SK-N-SH (cell line): ENCODE results near the gene AIPL1. TPM values are rescaled to one million over a fixed set of nuclear protein-coding genes. Genes with fewer than 3 reads are reported as not detected.
A peak's percentile ranks its signal among the peaks of the same experiment; 100 is the strongest.

Experiments
- CTCF ChIA-PET: fragments of 300-600, 350-600 bp; formaldehyde crosslinking; extraction: SDS; loops from one replicate; lab custom pipeline; 2021; lab: Yijun Ruan, JAX
- POLR2A ChIA-PET: fragments of 350-600 bp; sonication (Branson Sonifier 250); formaldehyde crosslinking; extraction: SDS; loops from one replicate; lab custom pipeline; 2020; ENCODE audit warnings: antibody characterized with exemption, inconsistent platforms; lab: Yijun Ruan, JAX
- DNase-seq: peaks from one replicate; pipeline ENCODE4 v3.0.0; 2012
- H2AFZ ChIP-seq: fragments of 200-600 bp; sonication (generic); 2 replicates; pipeline ENCODE4 v1.8.1; 2016; ENCODE audit warnings: antibody characterized with exemption, mild to moderate bottlenecking, low read depth
- H3F3A ChIP-seq: fragments of 200-600 bp; sonication (generic); replicated peaks from 2 replicates; pipeline ENCODE3; 2016; ENCODE audit warnings: antibody characterized with exemption, mild to moderate bottlenecking; ENCODE audit not compliant: insufficient read depth
- H3K27ac ChIP-seq, 2 experiments: fragments of 200-500 bp in 1 of 2; fragments of 200-600 bp in 1 of 2; sonication (Bioruptor generic) in 1 of 2; sonication (generic), shearing (Covaris generic) in 1 of 2; 2 replicates each; pipeline versions ENCODE4 v1.5.1 to v1.6.1; 2014 to 2016; ENCODE audit warnings: low read depth in 2 of 2, inconsistent platforms in 1 of 2, low read length in 1 of 2, mild to moderate bottlenecking in 1 of 2, mixed read lengths in 1 of 2
- H3K27me3 ChIP-seq: fragments of 200-600 bp; sonication (generic), shearing (Covaris generic); 2 replicates; pipeline ENCODE4 v1.6.1; 2016; ENCODE audit warnings: mixed run types; ENCODE audit not compliant: insufficient read depth
- H3K36me3 ChIP-seq, 2 experiments: fragments of 200-500 bp in 1 of 2; fragments of 200-600 bp in 1 of 2; sonication (Bioruptor generic) in 1 of 2; sonication (generic) in 1 of 2; replicated peaks in 1 of 2; 2 replicates each; pipeline versions ENCODE3 to v1.5.1; 2014 to 2016; ENCODE audit warnings: low read length in 1 of 2, mild to moderate bottlenecking in 1 of 2; ENCODE audit not compliant: insufficient read depth in 2 of 2, control insufficient read depth in 1 of 2
- H3K4me1 ChIP-seq, 2 experiments: fragments of 200-500 bp in 1 of 2; fragments of 200-600 bp in 1 of 2; sonication (Bioruptor generic) in 1 of 2; sonication (generic), shearing (Covaris generic) in 1 of 2; 2 replicates each; pipeline versions ENCODE4 v1.5.1 to v1.6.1; 2014 to 2016; ENCODE audit warnings: low read depth in 1 of 2, low read length in 1 of 2, mixed run types in 1 of 2; ENCODE audit not compliant: insufficient read depth in 2 of 2, control insufficient read depth in 1 of 2
- H3K4me2 ChIP-seq: fragments of 200-600 bp; sonication (generic), shearing (Covaris generic); 2 replicates; pipeline ENCODE4 v1.6.1; 2017; ENCODE audit warnings: mixed run types
- H3K4me3 ChIP-seq, 2 experiments: fragments of 200-500 bp in 1 of 2; fragments of 200-600 bp in 1 of 2; sonication (Bioruptor generic) in 1 of 2; sonication (generic), shearing (Covaris generic) in 1 of 2; 2 replicates each; pipeline versions ENCODE4 v1.5.1 to v1.8.1; 2014 to 2016; ENCODE audit warnings: low read depth in 2 of 2, inconsistent platforms in 1 of 2, low read length in 1 of 2, mild to moderate bottlenecking in 1 of 2, mixed read lengths in 1 of 2, moderate library complexity in 1 of 2
- H3K79me2 ChIP-seq: fragments of 200-600 bp; sonication (generic); 2 replicates; pipeline ENCODE4 v1.8.1; 2017; ENCODE audit warnings: mild to moderate bottlenecking; ENCODE audit not compliant: insufficient read depth
- H3K9ac ChIP-seq: fragments of 200-600 bp; sonication (generic); 2 replicates; pipeline ENCODE4 v1.6.1; 2017; ENCODE audit warnings: mixed run types
- H3K9me2 ChIP-seq: fragments of 200-600 bp; sonication (generic); 2 replicates; pipeline ENCODE4 v1.6.1; 2017; ENCODE audit warnings: mixed run types
- H3K9me3 ChIP-seq: fragments of 200-600 bp; sonication (generic); 2 replicates; pipeline ENCODE4 v1.6.1; 2017; ENCODE audit warnings: mixed run types, mild to moderate bottlenecking, moderate library complexity
- H4K20me1 ChIP-seq: fragments of 200-600 bp; sonication (generic); 2 replicates; pipeline ENCODE4 v1.6.1; 2017; ENCODE audit warnings: mild to moderate bottlenecking, mixed run types; ENCODE audit not compliant: insufficient read depth
- CTCF ChIP-seq: fragments of 200-600 bp; sonication (generic); IDR thresholded peaks from 2 replicates; pipeline ENCODE4 v1.6.1; 2017; ENCODE audit warnings: antibody characterized with exemption, mild to moderate bottlenecking, moderate library complexity
- EP300 ChIP-seq, 2 experiments: IDR thresholded peaks; 2 replicates each; pipeline versions ENCODE4 v1.4.0 to v1.6.1; 2012; ENCODE audit warnings: borderline replicate concordance in 1 of 2, low read depth in 1 of 2, low read length in 1 of 2
- EZH2phosphoT487 ChIP-seq: fragments of 200-600 bp; sonication (generic); IDR thresholded peaks from 2 replicates; pipeline ENCODE4 v1.6.1; 2017; ENCODE audit warnings: low read depth, mixed run types, mild to moderate bottlenecking, antibody characterized with exemption, moderate library complexity, borderline replicate concordance
- FOXJ3 ChIP-seq: sonication (generic); formaldehyde crosslinking; IDR thresholded peaks from 2 replicates; pipeline ENCODE4 v1.5.1; 2020; ENCODE audit warnings: mild to moderate bottlenecking, missing genetic modification reagents
- GABPA ChIP-seq: IDR thresholded peaks from 2 replicates; pipeline ENCODE4 v1.4.0; 2012; ENCODE audit warnings: low read depth, mild to moderate bottlenecking
- GATA2 ChIP-seq: sonication (generic); formaldehyde crosslinking; IDR thresholded peaks from 2 replicates; pipeline ENCODE4 v1.5.0; 2020; ENCODE audit warnings: mild to moderate bottlenecking, missing genetic modification reagents
- MEF2A ChIP-seq: IDR thresholded peaks from 2 replicates; pipeline ENCODE4 v1.4.0; 2012; ENCODE audit warnings: low read depth, borderline replicate concordance
- POLR2AphosphoS5 ChIP-seq: IDR thresholded peaks from 2 replicates; pipeline ENCODE4 v1.6.1; 2012; ENCODE audit warnings: low read depth, low read length
- RCOR1 ChIP-seq: fragments of 150-350 bp; IDR thresholded peaks from 2 replicates; pipeline ENCODE4 v1.6.1; 2017; ENCODE audit warnings: antibody characterized with exemption, low read length
- RXRA ChIP-seq: IDR thresholded peaks from 2 replicates; pipeline ENCODE4 v1.4.0; 2012; ENCODE audit warnings: low read depth, mild to moderate bottlenecking, borderline replicate concordance
- TAF1 ChIP-seq: IDR thresholded peaks from 2 replicates; pipeline ENCODE4 v1.6.1; 2012; ENCODE audit warnings: low read depth, mild to moderate bottlenecking, low read length, moderate library complexity, borderline replicate concordance
- USF2 ChIP-seq: fragments of 150-350 bp; IDR thresholded peaks from 2 replicates; pipeline ENCODE4 v1.6.1; 2017; ENCODE audit warnings: antibody characterized with exemption, low read length, low read depth, borderline replicate concordance
- YY1 ChIP-seq: IDR thresholded peaks from 2 replicates; pipeline ENCODE4 v1.4.0; 2012; ENCODE audit warnings: low read depth, mild to moderate bottlenecking
- ZBTB33 ChIP-seq: IDR thresholded peaks from 2 replicates; pipeline ENCODE4 v1.4.0; 2012; ENCODE audit warnings: low read depth, borderline replicate concordance
- WGBS: methylation state at CpG from one replicate; pipeline ENCODE4 v1.1.6; 2017; ENCODE audit warnings: low lambda C conversion rate; 5-methylcytosine and 5-hydroxymethylcytosine counted together
- polyA plus RNA-seq, 3 experiments: library from polyadenylated mRNA; depleted of rRNA; stranded (reverse); fragments of >200 nt; gene quantifications; 2 replicates each; pipeline ENCODE4 v1.2.3, GENCODE V29; 2012

Gene AIPL1
- polyA plus RNA-seq, 1 of the 3 experiments (the other 2 are of a cell fraction), result not detected

DNA sequence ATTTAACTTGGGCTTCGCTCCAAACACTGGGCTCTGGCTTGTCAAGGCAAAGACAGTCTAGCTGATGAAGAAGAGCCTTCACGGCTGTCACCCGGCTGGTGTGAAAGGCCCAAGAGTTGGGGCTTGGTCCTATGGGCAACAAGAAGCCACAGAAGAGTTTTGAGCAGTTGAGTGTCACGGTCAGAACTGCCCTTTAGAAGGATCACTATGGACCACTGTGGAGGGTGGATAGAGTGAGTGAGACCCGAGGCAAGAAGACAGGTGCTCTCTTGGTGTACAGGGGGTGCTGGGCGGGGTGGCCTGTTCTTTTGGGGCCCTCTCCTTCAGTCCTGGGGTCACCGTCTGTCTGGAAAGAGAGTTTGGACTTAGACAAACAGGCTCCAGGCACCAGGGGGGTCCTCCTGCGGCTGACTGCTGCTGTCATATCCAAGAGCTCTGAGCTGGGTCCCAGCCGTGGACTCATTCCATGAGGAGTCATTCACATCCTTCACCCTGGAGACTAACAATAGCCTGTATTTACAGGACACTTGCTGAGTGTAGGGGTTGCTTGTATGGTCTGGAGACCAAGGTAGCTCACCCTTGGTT, 11.7 kb upstream of the AIPL1 start (continued):
- TF ChIP-seq EZH2phosphoT487, result no peak
- no peak for TF ChIP-seq MEF2A
- TF ChIP-seq, all 33 proteins: peak for 0

GRCh38 chr17:6444571-6445335, 9.8 kb upstream of the AIPL1 start:
- no peak for DNase-seq
- ChIA-PET POLR2A (interaction anchor here (3.1 kb wide), 1 partner anchor 8 kb away, joined by 11 read pairs; no protein-coding TSS in a partner anchor), CTCF (interaction anchor here (2.5 to 2.9 kb wide), 2 partner anchors 8 to 29 kb away, joined by 13 read pairs; no protein-coding TSS in a partner anchor)
- no peak for TF ChIP-seq EZH2phosphoT487
- TF ChIP-seq FOXJ3, result no peak
- no peak for TF ChIP-seq EP300 (IDR thresholded peaks at IDR 0.05; ENCODE audit: borderline replicate concordance in 1 of 2, low read depth in 1 of 2, low read length in 1 of 2)
- WGBS, result 20% methylated on average over 32 of the region's 36 CpGs
- H3F3A ChIP-seq, result peaks cover 5% of the 10 kb centered on the region
- peak overlapping the region; percentile 63 for H3K9ac ChIP-seq
- H3K4me1 ChIP-seq, result peaks cover 0 to 11% of the 10 kb centered on the region in 2 experiments; a peak in 1 of 4 replicates
- peak overlapping the region; percentile 66; the same call in 1 of the 2 replicates for H2AFZ ChIP-seq
- peak overlapping the region; percentile 100 for H3K4me2 ChIP-seq
- no peak overlapping the region for H3K27ac ChIP-seq
- H3K27me3 ChIP-seq, result no peaks in the 10 kb centered on the region
- H3K36me3 ChIP-seq, result peaks cover 0 to 8% of the 10 kb centered on the region in 2 experiments
- no peaks in the 10 kb centered on the region for H3K9me3 ChIP-seq
- no peaks in the 10 kb centered on the region for H3K9me2 ChIP-seq
- peak overlapping the region; percentile 60 to 75 for H3K4me3 ChIP-seq
- H3K79me2 ChIP-seq, result peaks cover 12% of the 10 kb centered on the region; the same call in 1 of the 2 replicates
- no peaks in the 10 kb centered on the region for H4K20me1 ChIP-seq

DNA sequence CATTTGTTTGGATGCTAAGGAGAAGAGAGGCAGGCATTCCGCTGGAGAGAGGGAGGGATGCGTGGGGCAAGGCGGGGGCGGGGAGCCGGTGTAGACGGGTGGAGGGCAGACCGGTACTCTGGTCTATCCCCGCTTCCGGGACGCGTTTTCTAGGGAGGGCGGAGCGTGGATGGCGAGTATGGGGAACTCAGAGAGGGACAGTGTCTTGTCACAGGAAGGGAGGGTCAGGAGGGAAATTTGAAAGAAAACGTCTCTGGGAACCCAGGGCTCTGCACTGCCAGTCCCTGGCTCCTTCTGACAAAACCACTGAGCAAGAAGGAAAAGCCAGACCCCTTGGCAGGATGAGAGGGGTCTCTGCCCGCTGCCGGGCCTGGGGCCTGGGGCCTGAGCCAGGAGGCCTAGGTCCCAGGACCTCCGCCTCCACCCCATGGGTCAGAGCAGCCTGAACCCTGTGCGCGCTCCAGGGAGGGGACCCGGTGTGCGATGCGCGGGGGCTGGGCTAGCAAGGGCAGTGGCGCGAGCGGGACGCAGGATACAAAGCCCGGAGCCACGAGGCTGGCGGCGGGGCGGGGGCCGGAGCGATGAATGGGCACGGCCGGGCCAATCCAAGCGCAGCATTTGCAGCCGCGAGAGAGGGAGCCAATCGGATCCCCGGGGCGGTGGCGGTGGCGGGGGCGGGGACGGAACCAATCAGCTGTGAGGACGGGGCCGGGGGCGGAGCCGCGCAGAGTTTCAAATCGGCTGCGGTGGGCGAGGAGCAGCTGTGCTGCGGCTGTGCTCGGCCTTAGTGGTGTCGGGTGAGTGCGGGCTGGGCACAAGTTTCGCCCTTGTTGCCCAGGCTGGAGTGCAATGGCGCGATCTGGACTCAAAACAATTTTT, 9.0 kb upstream of the AIPL1 start, which contains the start of gene PIMREG:
PIMREG (plus strand) TSS at position 764 of the 879 bp plus-strand sequence. CDS start 656 bp downstream, outside the sequence.
- peak within 1 kb of the TSS; percentile 82 to 86 for H3K27ac ChIP-seq
- peaks cover 0 to 4% of the 10 kb centered on the region in 2 experiments for H3K36me3 ChIP-seq
- no peaks in the 10 kb centered on the region for H3K9me2 ChIP-seq
- H4K20me1 ChIP-seq, result no peaks in the 10 kb centered on the region
- H3K27me3 ChIP-seq, result no peaks in the 10 kb centered on the region
- peaks cover 12% of the 10 kb centered on the region; the same call in 1 of the 2 replicates for H3K79me2 ChIP-seq
- whole genome bisulfite sequencing, result under 1% methylated on average over 35 of the region's 62 CpGs
- peak within 1 kb of the TSS; percentile 96 for H2AFZ ChIP-seq
- H3K4me2 ChIP-seq, result peak within 1 kb of the TSS; percentile 100
- ChIA-PET POLR2A (interaction anchor here (3.1 kb wide), 1 partner anchor 9 kb away, joined by 11 read pairs; no protein-coding TSS in a partner anchor), CTCF (interaction anchor here (0.6 to 2.9 kb wide), 3 partner anchors 8 to 155 kb away, joined by 3 to 13 read pairs (median 13); no protein-coding TSS in a partner anchor)
- H3K4me1 ChIP-seq, result peaks cover 0 to 11% of the 10 kb centered on the region in 2 experiments; a peak in 1 of 4 replicates
- peaks cover 5% of the 10 kb centered on the region for H3F3A ChIP-seq
- peak; percentile 98 for DNase-seq
- H3K9me3 ChIP-seq, result no peaks in the 10 kb centered on the region
- peak within 1 kb of the TSS; percentile 60 to 75 for H3K4me3 ChIP-seq
- H3K9ac ChIP-seq, result peak within 1 kb of the TSS; percentile 67
- TF ChIP-seq EZH2phosphoT487 (no peak), ZBTB33 (no peak), RXRA (no peak), TAF1 (peak; percentile 49; the same call in 1 of the 2 replicates), YY1 (no peak), CTCF (no peak), USF2 (no peak), GATA2 (CRISPR knock-in tag) (no peak), POLR2AphosphoS5 (peak; percentile 64; the same call in 1 of the 2 replicates), GABPA (peak; percentile 73), RCOR1 (no peak), EP300 (IDR thresholded peaks at IDR 0.05; ENCODE audit: borderline replicate concordance in 1 of 2, low read depth in 1 of 2, low read length in 1 of 2) (no peak)
